ENCODE results near the gene ULBP3.

GRCh38 chr6:150026976-150027805, 41.7 kb downstream of the ULBP3 start:
- no peak for TF ChIP-seq CTCF (IDR thresholded peaks at IDR 0.05)
- TF ChIP-seq POLR2AphosphoS5 (IDR thresholded peaks at IDR 0.05; ENCODE audit: insufficient read depth in 1 of 2, low read depth in 1 of 2) = no peak
- TF ChIP-seq POLR2A (IDR thresholded peaks at IDR 0.05) = no peak
